Subcutaneous adipose tissue (tissue), 4 donors: ENCODE data around the gene CNTNAP5. TPM values are rescaled to one million over a fixed set of nuclear protein-coding genes. Genes with fewer than 3 reads are reported as not detected.

Experiments
- CTCF ChIP-seq: fragments of 450-650 bp; IDR thresholded peaks from one replicate; pipeline ENCODE4 v1.5.1; 2016; ENCODE audit warnings: low read depth, mild to moderate bottlenecking, control low read depth, antibody characterized with exemption, moderate library complexity
- total RNA-seq, 4 donors: library from RNA; depleted of rRNA; stranded (reverse); fragments of >200 nt; gene quantifications; one replicate each; pipeline ENCODE4 v1.1.0, GENCODE V29; 2016

CNTNAP5 gene
- total RNA-seq, 4 donors from 2014 or later: not detected

- no peak for TF ChIP-seq CTCF
Observed at GRCh38 chr2:124678043-124678442, 653.0 kb downstream of the CNTNAP5 start.

GRCh38 chr2:124683536-124684428, 658.7 kb downstream of the CNTNAP5 start:
- no peak for TF ChIP-seq CTCF

- TF ChIP-seq CTCF: no peak
Observed at GRCh38 chr2:124689348-124689747, 664.3 kb downstream of the CNTNAP5 start.

GRCh38 chr2:124692216-124692615, 667.1 kb downstream of the CNTNAP5 start:
- TF ChIP-seq CTCF: no peak

DNA sequence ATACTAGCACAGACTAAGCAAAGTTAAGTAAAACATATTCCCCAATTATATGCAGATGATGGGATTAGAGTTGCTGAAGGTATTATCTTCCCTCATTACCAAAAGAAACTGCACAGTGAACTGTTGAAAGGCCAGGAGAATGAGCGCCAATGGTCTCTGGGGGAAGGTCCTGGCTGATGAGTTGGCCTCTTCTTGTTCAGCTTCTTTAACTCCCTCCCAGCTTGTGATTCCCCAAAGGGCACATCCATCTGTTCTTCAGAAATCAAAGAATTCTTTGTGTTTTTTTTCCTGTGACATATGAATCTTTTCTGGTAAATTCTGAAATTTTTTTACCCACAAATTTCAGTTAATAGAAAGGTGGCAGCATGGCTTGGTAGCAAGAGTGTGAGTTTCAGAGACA, 667.6 kb downstream of the CNTNAP5 start:
- TF ChIP-seq CTCF: no peak

DNA sequence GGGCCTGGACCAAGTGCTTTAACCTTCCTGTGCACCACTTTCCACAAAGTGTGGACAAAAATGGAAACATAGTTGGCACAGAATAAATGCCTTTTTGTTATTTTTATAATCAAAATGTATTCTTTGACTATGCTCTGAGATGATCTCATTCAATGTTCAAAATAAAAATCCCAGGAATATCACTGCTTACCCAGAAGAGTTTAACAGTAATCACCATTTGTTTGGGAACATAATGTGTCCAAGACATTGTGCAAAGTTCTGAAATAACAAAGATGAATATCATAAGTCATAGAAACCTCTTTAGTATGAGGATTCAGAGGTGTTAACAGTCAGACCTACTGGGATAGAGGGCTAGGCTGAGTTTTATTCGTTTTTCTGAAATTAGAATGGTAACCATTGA, 668.1 kb downstream of the CNTNAP5 start:
- no peak for TF ChIP-seq CTCF

DNA sequence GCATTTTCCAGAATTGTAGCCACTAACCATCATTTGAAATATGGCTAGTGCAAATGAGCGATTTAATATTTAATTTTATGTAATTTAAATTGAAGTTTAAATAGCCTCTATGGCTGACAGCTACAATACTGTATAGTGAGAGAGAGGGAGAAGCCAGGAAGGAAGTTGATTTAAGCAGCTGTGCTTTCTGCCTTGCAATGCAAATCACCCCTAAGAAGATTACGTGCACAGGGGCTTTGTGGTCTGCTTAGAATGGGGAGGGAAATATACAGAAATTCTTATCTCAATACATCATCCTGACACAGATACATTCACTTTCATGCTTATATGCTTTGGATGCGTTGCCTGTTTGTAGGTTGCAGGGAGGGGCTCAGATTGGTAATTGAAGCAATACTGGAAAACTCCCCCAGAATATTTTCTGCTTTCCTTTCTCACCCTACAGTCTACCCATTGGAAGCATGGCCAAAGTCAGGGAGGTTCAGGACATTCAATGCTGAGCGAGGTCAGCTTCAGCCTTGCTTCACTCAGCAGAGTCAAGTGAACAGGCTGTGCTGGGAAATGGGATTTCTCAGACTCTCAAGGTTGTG, 674.0 kb downstream of the CNTNAP5 start:
- no peak for TF ChIP-seq CTCF
